ENCODE results near the gene CSRP3.

CSRP3 gene

DNA sequence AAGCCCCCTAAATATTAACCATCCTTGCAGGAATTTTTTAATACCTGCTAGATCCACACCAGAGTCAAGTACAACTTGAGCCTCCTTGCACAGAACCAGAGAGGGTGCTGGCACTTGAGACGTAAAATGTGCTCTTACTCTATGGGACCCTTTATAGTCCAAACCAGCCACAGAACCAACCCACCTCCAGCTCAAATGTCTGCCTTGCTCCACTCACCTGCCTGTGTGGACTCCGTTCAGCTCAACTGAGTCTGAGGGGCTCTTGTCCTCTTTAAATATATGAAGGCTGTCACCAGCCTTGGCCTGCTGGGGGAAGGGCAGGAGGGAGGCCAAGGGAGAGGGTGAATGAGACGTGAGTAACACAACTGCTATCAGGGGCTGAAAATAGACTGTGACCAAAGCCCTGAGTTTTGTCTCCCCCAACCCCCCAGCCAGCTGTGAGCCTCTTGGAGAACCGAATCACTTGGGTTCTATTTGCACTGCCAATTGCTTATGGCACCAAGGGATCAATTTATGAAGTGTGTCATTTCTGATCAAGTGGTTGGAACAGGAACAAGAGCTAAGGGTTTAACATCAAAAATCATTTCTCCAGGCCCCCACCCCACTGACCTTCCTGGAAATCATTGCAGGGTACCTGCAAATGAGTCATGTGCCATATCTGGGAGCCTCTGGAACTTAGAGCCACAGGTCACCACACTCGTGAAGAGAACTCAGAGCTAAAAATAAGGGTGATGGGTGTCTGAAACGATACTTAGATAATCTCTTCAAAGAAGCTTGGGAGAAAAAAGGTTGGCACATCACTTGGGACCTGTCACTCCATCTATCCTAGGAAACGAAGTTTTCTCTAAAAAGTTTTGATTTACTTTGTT, at the start of gene CSRP3:
Gene CSRP3 (minus strand): TSS at position 247 of the 869 bp plus-strand sequence. CDS start 9,535 bp downstream, outside the sequence.
- DNase-seq, result no peak

DNA sequence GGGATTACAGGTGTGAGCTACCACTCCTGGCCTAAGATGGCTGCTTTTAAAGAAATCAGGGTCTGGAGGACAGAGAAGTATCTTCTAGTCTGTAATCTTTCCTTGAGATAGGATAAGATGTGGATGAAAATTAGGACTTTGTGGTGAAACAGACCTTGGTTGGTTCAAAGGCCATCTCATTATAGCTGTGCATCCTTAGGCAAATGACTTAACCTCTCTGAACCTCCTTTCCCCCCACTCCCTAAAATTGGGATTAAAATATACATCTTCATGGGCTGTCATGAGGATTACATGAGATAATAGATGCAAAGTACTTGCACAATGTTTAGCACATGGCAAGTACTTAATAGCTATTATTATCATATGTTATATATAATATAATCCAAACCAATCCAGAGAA, 49.8 kb upstream of the CSRP3 start:
- DNase-seq, result no peak

DNA sequence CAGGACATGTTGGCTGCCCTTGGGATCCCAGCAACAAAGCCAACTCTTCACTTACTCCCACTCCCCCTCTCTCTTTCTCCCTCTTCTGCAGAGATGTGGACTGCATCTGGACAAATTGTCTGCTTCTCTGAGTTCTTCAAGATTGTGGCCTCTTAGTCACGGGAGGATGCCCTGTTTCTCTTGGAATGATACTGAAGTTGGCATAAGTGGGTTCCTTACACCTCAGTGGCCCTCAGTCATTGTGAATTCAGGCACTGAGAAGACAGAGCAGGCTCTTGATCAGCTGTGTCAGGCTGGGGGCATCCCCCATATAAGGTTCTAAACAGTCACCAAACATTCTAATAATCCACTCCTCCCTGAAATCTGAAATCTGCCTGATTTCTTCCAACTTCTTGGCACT, 45.0 kb upstream of the CSRP3 start:
- no peak for DNase-seq

- no peak for DNase-seq
These were observed 43.6 kb upstream of the CSRP3 start for GRCh38 chr11:19245351-19245750.

- DNase-seq, result no peak
These were observed 42.8 kb upstream of the CSRP3 start for GRCh38 chr11:19244621-19245020.

- no peak for DNase-seq
These were observed 42.3 kb upstream of the CSRP3 start for GRCh38 chr11:19244084-19244483.

DNA sequence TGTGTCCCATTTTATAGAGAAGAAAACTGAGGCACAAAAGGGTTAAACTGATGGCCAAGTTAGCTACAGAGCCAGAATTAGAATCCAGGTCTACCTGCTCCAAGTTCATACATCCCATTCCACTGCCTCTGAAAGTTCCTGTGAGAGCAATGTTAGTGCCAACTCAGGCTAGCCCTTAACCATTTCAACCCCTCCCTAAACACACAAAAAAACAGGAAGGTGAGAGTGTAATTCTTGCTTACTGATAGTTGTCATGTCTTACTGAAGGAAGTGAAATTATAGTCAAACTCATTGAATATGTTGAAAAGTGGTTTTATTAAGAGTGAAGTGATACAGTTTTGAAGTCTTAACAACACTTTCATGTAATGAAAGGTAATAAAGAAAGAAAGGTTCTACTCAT, 41.8 kb upstream of the CSRP3 start:
- DNase-seq, result no peak

GRCh38 chr11:19243143-19243542, 41.4 kb upstream of the CSRP3 start:
- DNase-seq, result peak; percentile 19

GRCh38 chr11:19242179-19242932, 40.6 kb upstream of the CSRP3 start:
- no peak for DNase-seq

- peak; percentile 79 for DNase-seq
These were observed 39.7 kb upstream of the CSRP3 start for GRCh38 chr11:19241260-19242178.

DNA sequence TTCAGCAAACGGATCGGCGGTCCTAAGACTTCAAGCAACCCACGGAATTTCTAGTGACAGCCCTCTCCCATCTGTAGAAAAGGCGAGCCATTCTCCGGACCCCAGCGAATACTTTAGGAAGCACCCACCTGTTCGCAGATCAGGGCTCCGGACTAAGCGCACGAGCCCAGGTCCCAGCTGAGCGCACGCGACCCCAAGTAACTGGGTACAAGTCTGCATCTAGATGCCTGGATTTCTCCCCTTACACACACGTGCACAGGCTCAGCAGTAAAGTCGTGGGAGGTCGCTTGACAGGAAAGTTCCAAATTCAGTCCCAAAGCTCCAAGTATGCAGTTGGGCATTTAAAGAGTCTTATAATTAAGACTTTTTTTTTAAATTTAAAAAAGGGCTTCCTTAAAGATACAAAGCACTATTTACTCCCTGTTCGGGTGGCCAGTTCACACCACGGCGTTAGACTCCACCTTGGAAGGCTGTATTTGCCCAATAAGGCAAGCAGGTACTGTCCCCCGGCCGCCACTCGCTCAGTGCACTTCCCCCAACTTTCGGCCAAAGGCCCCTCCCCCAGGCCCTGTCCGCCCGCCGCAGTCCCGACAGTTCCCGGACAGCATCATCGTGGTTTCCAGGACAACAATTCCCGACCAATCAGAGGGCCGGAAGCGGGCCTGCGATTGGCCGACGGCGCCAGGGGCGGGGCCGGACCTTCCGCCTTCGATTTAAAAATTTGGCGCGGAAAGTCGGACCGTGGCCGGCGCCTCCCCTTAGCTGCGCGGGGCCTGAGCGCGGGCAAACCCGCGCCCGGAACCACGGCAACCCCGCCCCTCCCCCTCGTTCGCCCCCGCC, 38.9 kb upstream of the CSRP3 start, which contains the start of gene E2F8:
Gene E2F8 (minus strand): TSS at position 526 of the 840 bp plus-strand sequence. CDS start 824 bp downstream, outside the sequence.
- DNase-seq, result peak; percentile 98

GRCh38 chr11:19239039-19239438, 37.3 kb upstream of the CSRP3 start:
- DNase-seq, result no peak

DNA sequence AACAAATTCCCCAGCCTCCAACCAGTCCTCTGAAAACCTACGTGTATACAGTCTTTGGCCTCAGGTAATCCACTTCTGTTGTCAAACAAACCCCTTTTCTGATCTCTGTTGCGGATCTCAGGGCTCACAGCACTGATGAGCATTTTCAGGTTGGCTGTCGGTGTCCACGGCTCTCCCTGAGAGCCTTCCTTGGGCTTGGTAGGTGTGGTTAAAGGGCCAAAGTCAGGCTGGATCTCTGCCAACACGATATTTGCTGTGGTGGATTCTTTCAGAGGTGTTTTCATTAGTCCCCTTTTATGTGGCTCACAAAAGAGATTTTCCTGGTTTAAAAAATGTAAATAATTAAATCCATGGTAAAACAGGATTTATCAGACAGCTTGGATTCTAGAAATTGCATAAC, 36.0 kb upstream of the CSRP3 start:
- no peak for DNase-seq

GRCh38 chr11:19237381-19237780, 35.6 kb upstream of the CSRP3 start:
- DNase-seq, result no peak

DNA sequence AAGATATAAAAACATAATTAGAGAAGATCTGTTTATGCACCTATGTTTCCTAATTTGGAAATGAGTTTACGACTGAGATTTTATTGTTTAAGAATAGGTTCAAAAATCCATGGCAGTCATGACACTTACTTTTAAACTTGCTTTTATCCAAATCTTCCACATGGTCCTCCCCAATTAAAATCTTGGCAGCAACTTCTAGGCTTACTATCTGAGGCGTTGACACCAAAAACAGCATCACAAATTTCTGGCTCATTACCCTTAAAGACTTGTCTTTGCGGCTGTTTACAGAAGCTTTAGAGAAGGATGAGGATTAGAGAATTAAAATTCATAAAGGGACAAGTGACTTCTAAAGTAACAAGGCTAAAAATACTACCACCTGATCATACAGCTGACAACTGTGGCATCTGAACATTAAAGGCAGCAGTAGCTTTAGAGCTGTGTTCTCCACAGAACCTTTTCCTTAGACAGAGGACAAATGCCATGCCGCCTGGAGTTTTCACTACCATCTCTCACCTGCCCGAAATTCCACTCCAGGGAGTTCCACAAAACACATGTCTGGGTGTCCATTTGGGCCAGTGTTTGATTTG, 32.5 kb upstream of the CSRP3 start:
- DNase-seq, result no peak

- DNase-seq, result no peak
These were observed 31.2 kb upstream of the CSRP3 start for GRCh38 chr11:19232910-19233503.

GRCh38 chr11:19229671-19230070, 27.9 kb upstream of the CSRP3 start:
- no peak for DNase-seq

DNA sequence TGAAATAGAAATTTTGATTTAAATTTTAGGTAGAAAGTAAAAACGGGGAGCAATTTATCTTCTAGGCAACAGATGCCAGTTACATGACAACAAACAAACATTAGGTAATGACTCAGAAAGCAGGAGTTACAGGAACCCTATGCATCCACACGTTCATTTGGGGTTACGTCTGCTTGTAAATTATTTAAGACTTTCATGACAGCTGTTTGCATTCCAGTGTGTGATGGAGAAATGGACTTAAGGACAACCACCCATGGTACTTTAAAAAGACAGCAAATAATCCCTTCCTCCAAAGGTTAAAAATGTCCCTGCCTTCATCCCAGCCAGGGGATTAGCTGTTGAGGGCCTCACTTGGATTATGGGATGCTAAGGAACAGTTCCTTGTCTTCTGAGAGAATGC, 27.2 kb upstream of the CSRP3 start:
- no peak for DNase-seq

DNA sequence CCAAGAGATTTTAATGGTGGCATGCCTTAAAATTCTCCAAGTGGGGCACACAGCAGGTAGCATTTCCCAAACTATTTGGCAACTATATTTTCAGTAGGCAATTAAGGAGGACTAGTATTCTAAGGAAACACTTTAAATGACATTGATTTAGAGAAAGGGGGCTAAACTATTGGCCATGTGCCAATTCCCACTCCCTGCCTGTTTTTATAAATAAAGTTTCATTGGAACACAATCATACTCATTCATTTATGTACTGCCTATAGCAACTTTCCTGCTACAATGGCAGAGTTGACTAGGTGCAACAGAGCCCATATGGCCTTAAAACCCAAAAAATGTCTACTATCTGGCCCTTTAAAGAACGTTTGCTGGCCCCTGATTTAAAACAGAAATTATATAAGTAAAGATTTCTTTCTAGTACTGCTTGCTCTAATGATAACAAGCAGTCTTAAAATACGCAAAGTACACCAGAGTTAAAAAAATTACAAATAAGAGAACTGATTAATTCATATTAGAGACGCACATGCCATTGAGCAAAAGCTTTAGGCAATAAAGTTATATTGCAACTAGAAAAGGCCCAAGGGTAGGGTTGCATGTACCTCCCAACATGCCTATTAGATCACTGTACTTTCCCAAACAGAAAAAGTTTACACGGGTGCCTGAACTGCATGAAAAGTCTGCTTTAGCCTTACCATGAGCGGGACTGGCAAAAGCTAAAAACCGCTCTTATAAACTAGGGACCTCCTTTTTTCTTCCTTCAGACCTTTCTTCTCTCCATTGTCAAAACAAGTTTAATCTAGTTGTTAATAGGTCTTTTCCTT, 24.8 kb upstream of the CSRP3 start:
- no peak for DNase-seq

GRCh38 chr11:19225581-19225980, 23.8 kb upstream of the CSRP3 start:
- DNase-seq, result no peak

Measured in activated CD4-positive, alpha-beta T cell treated with anti-CD3 and anti-CD28 coated beads, Interleukin-10, Interleukin-2, amounts not matched to agents 100 ng/mL and 50 ng/mL, durations not matched to agents 16 hours and 8 hours (primary cell).